HepG2 (cell line): Measurements from ENCODE around the gene ADIPOR1. TPM values are rescaled to one million over a fixed set of nuclear protein-coding genes. Genes with fewer than 3 reads are reported as not detected.

Source experiments
- DPF2 ChIP-seq: sonication (generic); formaldehyde crosslinking; IDR thresholded peaks from 2 replicates; pipeline ENCODE4 v1.4.0; 2020; ENCODE audit warnings: mild to moderate bottlenecking, low read depth, missing genetic modification reagents, borderline replicate concordance
- ISX ChIP-seq: sonication (generic); formaldehyde crosslinking; conservative IDR thresholded peaks from 2 replicates; pipeline ENCODE4 v1.5.0; 2020; ENCODE audit warnings: missing genetic modification reagents
- JUND ChIP-seq: sonication (generic); formaldehyde crosslinking; IDR thresholded peaks from 2 replicates; pipeline ENCODE4 v1.8.0; 2022; ENCODE audit warnings: mild to moderate bottlenecking, missing genetic modification reagents
- KDM1A ChIP-seq: IDR thresholded peaks from 2 replicates; pipeline ENCODE4 v1.6.1; 2016; ENCODE audit warnings: missing compliant biosample characterization
- NFIB ChIP-seq: sonication (generic); formaldehyde crosslinking; IDR thresholded peaks from 2 replicates; pipeline ENCODE4 v1.9.0; 2021; ENCODE audit warnings: missing genetic modification reagents, mild to moderate bottlenecking, borderline replicate concordance
- RCOR2 ChIP-seq: IDR thresholded peaks from 2 replicates; pipeline ENCODE4 v1.6.1; 2016; ENCODE audit warnings: missing biosample characterization, missing genetic modification reagents
- SPEN ChIP-seq: sonication (generic); formaldehyde crosslinking; IDR thresholded peaks from 2 replicates; pipeline ENCODE4 v1.5.1; 2020; ENCODE audit warnings: low read depth, mild to moderate bottlenecking, missing genetic modification reagents
- SRF ChIP-seq: IDR thresholded peaks from 2 replicates; pipeline ENCODE4 v1.6.1; 2011; ENCODE audit warnings: mild to moderate bottlenecking, low read depth, low read length, moderate library complexity
- polyA plus RNA-seq, 8 experiments: library from polyadenylated mRNA; depleted of rRNA in 3 of 8; stranded (reverse) in 7 of 8; unstranded in 1 of 8; fragments of >200 nt; fragmentation: Illumina TruSeq in 4 of 8; extraction: Trizol in 4 of 8; gene quantifications; 2 replicates each; pipeline versions ENCODE4 v1.2.1 to v1.2.3, GENCODE V29; 2011 to 2016; ENCODE audit warnings: low read depth in 4 of 8, missing spikeins in 1 of 8, mixed read lengths in 1 of 8; ENCODE audit not compliant: insufficient read depth in 1 of 8
- total RNA-seq, 5 experiments: library from RNA; depleted of rRNA; stranded (reverse); fragments of >200 nt; fragmentation: Illumina TruSeq; extraction: Trizol; gene quantifications; 2 replicates each; pipeline ENCODE4 v1.2.3, GENCODE V29; 2016; ENCODE audit warnings: low read depth in 1 of 5
- TF ChIP-seq, protein P1 (sequence below): sonication (generic); formaldehyde crosslinking; IDR thresholded peaks from 2 replicates; pipeline ENCODE4 v1.4.0; 2020; ENCODE audit warnings: missing genetic modification reagents, borderline replicate concordance
- TF ChIP-seq, protein P2 (sequence below): sonication (generic); formaldehyde crosslinking; IDR thresholded peaks from 2 replicates; pipeline ENCODE4 v1.5.1; 2020; ENCODE audit warnings: mild to moderate bottlenecking, missing genetic modification reagents, moderate library complexity
- TF ChIP-seq, protein P3 (sequence below): sonication (generic); formaldehyde crosslinking; IDR thresholded peaks from 2 replicates; pipeline ENCODE4 v1.5.1; 2020; ENCODE audit warnings: missing genetic modification reagents, mild to moderate bottlenecking, borderline replicate concordance
- TF ChIP-seq, protein P4 (sequence below): sonication (generic); formaldehyde crosslinking; IDR thresholded peaks from 2 replicates; pipeline ENCODE4 v1.4.0; 2020; ENCODE audit warnings: mild to moderate bottlenecking, missing genetic modification reagents
- TF ChIP-seq, protein P5 (sequence below): sonication (generic); formaldehyde crosslinking; IDR thresholded peaks from 2 replicates; pipeline ENCODE4 v1.5.0; 2020; ENCODE audit warnings: mild to moderate bottlenecking, missing genetic modification reagents

Gene ADIPOR1
- total and polyA plus RNA-seq, 2 of the 13 experiments (the other 11 are each of a cell fraction or from before 2014, with no cell fraction given), result 60.0 to 141 TPM

DNA sequence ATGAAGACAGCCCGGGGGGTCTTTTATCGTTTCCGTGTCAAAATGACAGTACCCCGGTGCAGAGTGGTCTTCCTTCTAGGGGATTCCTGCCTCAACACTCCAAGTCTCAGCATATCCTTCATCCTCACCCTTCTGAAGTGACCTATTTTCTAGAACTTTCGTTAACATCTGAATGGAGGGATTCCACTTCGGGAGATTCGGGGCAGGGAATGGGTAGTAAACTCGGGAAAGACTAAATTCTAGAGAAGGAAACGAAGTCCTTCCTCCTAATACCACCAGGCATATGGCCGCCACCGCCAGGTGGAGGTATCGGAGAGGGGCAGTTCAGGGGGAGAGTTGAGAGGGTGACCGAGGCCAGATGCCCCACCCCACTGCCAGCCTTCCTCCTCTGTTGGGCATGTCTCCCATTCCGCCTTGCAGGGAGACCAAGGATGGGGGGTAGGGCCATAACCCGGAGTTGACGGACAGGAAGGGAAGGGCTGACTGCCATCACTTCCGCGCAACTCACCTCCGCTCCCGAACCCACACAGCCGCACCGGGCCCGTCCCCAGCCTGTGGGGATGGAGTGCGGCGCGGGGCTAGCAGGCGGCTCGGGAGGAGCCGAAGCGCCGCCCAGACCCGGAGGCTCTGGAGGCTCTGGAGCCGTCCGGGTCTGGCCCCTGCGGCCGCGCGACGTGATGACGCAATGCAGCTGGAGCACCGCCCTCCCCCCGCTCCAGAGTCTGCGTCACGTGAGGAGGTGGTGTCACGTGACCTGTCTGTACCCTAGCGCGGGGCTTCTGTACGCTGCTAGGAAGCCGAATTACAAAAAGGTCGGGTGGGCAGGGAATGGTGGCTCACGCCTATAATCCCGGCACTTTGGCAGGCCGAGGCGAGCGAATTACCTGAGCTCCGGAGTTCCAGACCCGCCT lies 31.3 kb downstream of the ADIPOR1 start, which contains the start of gene KLHL12 (continued):
- TF ChIP-seq, protein P1, sequence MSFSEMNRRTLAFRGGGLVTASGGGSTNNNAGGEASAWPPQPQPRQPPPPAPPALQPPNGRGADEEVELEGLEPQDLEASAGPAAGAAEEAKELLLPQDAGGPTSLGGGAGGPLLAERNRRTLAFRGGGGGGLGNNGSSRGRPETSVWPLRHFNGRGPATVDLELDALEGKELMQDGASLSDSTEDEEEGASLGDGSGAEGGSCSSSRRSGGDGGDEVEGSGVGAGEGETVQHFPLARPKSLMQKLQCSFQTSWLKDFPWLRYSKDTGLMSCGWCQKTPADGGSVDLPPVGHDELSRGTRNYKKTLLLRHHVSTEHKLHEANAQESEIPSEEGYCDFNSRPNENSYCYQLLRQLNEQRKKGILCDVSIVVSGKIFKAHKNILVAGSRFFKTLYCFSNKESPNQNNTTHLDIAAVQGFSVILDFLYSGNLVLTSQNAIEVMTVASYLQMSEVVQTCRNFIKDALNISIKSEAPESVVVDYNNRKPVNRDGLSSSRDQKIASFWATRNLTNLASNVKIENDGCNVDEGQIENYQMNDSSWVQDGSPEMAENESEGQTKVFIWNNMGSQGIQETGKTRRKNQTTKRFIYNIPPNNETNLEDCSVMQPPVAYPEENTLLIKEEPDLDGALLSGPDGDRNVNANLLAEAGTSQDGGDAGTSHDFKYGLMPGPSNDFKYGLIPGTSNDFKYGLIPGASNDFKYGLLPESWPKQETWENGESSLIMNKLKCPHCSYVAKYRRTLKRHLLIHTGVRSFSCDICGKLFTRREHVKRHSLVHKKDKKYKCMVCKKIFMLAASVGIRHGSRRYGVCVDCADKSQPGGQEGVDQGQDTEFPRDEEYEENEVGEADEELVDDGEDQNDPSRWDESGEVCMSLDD, result peak; percentile 59; the same call in 1 of the 2 replicates
- no peak for TF ChIP-seq DPF2 (CRISPR knock-in tag)
- TF ChIP-seq JUND (CRISPR knock-in tag), result peak; percentile 78
- TF ChIP-seq NFIB, result no peak
- 0 out of 2 replicates have a peak, but pooled peaks have one; percentile 59 for TF ChIP-seq ISX (CRISPR knock-in tag)
- TF ChIP-seq, protein P2, sequence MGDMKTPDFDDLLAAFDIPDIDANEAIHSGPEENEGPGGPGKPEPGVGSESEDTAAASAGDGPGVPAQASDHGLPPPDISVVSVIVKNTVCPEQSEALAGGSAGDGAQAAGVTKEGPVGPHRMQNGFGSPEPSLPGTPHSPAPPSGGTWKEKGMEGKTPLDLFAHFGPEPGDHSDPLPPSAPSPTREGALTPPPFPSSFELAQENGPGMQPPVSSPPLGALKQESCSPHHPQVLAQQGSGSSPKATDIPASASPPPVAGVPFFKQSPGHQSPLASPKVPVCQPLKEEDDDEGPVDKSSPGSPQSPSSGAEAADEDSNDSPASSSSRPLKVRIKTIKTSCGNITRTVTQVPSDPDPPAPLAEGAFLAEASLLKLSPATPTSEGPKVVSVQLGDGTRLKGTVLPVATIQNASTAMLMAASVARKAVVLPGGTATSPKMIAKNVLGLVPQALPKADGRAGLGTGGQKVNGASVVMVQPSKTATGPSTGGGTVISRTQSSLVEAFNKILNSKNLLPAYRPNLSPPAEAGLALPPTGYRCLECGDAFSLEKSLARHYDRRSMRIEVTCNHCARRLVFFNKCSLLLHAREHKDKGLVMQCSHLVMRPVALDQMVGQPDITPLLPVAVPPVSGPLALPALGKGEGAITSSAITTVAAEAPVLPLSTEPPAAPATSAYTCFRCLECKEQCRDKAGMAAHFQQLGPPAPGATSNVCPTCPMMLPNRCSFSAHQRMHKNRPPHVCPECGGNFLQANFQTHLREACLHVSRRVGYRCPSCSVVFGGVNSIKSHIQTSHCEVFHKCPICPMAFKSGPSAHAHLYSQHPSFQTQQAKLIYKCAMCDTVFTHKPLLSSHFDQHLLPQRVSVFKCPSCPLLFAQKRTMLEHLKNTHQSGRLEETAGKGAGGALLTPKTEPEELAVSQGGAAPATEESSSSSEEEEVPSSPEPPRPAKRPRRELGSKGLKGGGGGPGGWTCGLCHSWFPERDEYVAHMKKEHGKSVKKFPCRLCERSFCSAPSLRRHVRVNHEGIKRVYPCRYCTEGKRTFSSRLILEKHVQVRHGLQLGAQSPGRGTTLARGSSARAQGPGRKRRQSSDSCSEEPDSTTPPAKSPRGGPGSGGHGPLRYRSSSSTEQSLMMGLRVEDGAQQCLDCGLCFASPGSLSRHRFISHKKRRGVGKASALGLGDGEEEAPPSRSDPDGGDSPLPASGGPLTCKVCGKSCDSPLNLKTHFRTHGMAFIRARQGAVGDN, result peak; percentile 91
- TF ChIP-seq KDM1A, result peak; percentile 75
- peak; percentile 90 for TF ChIP-seq SPEN (CRISPR knock-in tag)
- TF ChIP-seq SRF, result peak; percentile 31; the same call in 1 of the 2 replicates
- TF ChIP-seq, protein P3, sequence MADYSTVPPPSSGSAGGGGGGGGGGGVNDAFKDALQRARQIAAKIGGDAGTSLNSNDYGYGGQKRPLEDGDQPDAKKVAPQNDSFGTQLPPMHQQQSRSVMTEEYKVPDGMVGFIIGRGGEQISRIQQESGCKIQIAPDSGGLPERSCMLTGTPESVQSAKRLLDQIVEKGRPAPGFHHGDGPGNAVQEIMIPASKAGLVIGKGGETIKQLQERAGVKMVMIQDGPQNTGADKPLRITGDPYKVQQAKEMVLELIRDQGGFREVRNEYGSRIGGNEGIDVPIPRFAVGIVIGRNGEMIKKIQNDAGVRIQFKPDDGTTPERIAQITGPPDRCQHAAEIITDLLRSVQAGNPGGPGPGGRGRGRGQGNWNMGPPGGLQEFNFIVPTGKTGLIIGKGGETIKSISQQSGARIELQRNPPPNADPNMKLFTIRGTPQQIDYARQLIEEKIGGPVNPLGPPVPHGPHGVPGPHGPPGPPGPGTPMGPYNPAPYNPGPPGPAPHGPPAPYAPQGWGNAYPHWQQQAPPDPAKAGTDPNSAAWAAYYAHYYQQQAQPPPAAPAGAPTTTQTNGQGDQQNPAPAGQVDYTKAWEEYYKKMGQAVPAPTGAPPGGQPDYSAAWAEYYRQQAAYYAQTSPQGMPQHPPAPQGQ (CRISPR knock-in tag), result no peak
- TF ChIP-seq RCOR2 (CRISPR knock-in tag), result no peak
- TF ChIP-seq, protein P4, sequence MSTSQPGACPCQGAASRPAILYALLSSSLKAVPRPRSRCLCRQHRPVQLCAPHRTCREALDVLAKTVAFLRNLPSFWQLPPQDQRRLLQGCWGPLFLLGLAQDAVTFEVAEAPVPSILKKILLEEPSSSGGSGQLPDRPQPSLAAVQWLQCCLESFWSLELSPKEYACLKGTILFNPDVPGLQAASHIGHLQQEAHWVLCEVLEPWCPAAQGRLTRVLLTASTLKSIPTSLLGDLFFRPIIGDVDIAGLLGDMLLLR, result peak; percentile 75; the same call in 1 of the 2 replicates
- TF ChIP-seq, protein P5, sequence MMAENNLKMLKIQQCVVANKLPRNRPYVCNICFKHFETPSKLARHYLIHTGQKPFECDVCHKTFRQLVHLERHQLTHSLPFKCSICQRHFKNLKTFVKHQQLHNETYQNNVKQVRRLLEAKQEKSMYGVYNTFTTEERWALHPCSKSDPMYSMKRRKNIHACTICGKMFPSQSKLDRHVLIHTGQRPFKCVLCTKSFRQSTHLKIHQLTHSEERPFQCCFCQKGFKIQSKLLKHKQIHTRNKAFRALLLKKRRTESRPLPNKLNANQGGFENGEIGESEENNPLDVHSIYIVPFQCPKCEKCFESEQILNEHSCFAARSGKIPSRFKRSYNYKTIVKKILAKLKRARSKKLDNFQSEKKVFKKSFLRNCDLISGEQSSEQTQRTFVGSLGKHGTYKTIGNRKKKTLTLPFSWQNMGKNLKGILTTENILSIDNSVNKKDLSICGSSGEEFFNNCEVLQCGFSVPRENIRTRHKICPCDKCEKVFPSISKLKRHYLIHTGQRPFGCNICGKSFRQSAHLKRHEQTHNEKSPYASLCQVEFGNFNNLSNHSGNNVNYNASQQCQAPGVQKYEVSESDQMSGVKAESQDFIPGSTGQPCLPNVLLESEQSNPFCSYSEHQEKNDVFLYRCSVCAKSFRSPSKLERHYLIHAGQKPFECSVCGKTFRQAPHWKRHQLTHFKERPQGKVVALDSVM, result peak; percentile 81
